Measurements from ENCODE around the gene RAB26.
A peak's percentile ranks its signal among the peaks of the same experiment; 100 is the strongest.
"Not testable (repeated sequence)": the region's sequence is repeated elsewhere in the genome, so short reads cannot be mapped to it uniquely, and the experiment has no call there.

RAB26 gene

DNA sequence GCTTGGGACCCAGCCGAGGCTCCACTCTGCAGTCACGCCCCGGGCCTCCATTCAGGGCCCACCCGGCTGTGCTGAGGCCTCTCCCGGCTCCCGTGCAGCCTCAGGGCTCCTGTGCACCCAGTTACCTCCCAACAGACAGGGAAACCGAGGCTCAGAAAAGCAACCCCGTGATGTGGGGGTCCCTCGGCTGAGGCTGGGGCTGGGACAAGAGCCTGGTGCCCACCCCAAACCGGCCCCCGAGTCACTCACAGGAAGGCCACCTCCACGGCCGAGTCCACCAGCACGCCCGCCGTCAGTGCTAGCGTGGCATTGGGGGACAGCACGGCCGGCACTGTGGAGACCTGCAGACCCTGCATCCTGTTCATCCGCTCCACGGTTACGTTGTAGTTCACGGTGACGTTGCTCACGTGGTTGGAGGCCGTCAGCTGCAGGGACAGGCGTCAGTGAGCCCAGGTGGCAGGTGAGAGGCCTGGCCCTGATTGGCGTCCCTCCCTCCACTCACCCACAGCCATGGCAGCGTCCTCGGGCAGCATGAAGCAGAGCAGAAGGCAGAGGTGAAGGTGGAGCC lies 35.8 kb upstream of the RAB26 start:
- ATAC-seq: not testable (repeated sequence)

DNA sequence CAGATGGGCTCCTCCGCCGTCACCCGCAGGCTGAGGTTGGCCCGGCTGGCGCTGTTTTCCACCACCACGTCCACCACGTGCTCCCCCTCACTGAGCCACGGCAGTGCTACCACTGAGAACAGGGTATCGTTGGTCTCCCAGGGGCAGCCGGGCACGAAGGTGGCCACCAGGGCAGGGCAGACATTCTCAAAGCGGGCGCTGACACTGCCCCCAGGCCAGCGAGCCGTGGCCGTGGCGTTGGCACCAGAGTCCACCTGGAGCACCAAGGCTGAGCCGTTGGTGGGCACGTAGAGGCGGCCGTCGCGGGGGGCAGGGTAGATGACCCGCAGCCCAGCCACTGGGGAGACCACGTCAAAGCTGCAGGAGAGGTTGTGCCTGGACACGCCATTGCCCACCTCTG lies 34.2 kb upstream of the RAB26 start:
- ATAC-seq: not testable (repeated sequence)

DNA sequence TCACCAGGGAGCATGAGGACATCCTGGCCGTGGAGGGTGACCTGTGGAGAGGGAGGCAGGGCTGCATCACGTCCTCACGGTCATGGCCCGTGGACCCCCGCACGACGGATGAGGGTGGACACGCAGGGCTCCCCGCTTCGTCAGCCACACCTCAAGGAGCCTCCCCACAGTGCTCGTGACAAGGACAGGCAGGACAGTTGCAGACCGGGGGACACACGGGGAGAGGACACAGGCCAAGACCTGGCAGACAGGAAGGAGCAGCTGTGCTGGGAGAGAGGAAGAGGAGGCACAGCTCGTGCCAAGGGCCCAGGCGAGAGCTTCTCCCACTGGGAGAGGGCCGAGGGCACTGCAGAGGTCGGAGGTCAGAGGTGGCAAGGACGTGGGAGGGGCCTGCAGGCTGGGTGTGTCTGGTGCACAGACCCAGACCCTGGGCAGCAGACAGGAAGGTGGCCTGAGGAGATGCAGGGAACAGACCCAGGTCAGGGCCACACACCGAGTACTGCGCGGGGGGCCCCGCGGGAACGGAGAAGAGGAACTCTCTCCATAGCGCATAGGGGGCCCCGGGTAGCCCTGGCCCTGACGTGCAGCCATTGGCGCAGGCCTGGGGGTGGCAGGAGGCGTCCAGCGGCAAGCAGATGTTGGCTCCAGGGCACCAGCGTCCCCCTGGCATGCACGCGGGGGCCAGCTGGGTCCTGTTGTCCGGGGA lies 33.4 kb upstream of the RAB26 start:
- not testable (repeated sequence) for ATAC-seq

DNA sequence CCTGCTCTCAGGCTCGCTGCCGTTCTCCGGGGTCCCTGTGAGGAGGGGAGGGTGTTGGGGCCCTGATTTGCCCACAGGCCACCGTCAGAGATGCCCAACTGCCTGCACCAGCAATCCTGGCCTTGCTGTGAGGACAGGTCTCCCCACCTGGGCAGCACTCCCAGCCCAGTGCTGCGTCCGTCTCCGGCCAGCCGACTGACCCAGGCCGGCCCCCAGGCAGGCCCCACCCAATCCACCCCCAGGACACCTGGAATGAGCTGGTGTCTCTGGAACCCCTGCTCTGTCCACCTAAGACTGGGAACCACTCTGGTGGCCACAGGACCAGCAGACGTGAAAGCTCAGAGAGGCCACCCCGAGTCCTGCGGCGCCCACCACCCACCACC lies 32.8 kb upstream of the RAB26 start:
- TF ChIP-seq ARNTL (CRISPR knock-in tag; IDR thresholded peaks at IDR 0.05; ENCODE audit: borderline replicate concordance, low read depth): no peak
- no peak for TF ChIP-seq ZFP3 (CRISPR knock-in tag; IDR thresholded peaks at IDR 0.05)
- no peak for TF ChIP-seq BACH2 (CRISPR knock-in tag; IDR thresholded peaks at IDR 0.05; ENCODE audit: borderline replicate concordance)
- TF ChIP-seq ZNF565 (CRISPR knock-in tag; conservative IDR thresholded peaks at IDR 0.05; ENCODE audit: low read depth): no peak
- TF ChIP-seq, protein P1, sequence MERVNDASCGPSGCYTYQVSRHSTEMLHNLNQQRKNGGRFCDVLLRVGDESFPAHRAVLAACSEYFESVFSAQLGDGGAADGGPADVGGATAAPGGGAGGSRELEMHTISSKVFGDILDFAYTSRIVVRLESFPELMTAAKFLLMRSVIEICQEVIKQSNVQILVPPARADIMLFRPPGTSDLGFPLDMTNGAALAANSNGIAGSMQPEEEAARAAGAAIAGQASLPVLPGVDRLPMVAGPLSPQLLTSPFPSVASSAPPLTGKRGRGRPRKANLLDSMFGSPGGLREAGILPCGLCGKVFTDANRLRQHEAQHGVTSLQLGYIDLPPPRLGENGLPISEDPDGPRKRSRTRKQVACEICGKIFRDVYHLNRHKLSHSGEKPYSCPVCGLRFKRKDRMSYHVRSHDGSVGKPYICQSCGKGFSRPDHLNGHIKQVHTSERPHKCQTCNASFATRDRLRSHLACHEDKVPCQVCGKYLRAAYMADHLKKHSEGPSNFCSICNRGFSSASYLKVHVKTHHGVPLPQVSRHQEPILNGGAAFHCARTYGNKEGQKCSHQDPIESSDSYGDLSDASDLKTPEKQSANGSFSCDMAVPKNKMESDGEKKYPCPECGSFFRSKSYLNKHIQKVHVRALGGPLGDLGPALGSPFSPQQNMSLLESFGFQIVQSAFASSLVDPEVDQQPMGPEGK (CRISPR knock-in tag; IDR thresholded peaks at IDR 0.05; ENCODE audit: borderline replicate concordance): no peak
- TF ChIP-seq TOX (CRISPR knock-in tag; IDR thresholded peaks at IDR 0.05; ENCODE audit: borderline replicate concordance): no peak
- TF ChIP-seq OSR1 (CRISPR knock-in tag; IDR thresholded peaks at IDR 0.05): no peak
- no peak for TF ChIP-seq ESRRG (CRISPR knock-in tag; IDR thresholded peaks at IDR 0.05)
- no peak for TF ChIP-seq TCF4 (CRISPR knock-in tag; IDR thresholded peaks at IDR 0.05; ENCODE audit: borderline replicate concordance)
- TF ChIP-seq SNAI2 (CRISPR knock-in tag; IDR thresholded peaks at IDR 0.05): no peak
- TF ChIP-seq PPARA (CRISPR knock-in tag; IDR thresholded peaks at IDR 0.05; ENCODE audit: borderline replicate concordance): no peak
- TF ChIP-seq ZFP30 (CRISPR knock-in tag; IDR thresholded peaks at IDR 0.05): no peak
- TF ChIP-seq, protein P2, sequence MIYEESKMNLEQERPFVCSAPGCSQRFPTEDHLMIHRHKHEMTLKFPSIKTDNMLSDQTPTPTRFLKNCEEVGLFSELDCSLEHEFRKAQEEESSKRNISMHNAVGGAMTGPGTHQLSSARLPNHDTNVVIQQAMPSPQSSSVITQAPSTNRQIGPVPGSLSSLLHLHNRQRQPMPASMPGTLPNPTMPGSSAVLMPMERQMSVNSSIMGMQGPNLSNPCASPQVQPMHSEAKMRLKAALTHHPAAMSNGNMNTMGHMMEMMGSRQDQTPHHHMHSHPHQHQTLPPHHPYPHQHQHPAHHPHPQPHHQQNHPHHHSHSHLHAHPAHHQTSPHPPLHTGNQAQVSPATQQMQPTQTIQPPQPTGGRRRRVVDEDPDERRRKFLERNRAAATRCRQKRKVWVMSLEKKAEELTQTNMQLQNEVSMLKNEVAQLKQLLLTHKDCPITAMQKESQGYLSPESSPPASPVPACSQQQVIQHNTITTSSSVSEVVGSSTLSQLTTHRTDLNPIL (CRISPR knock-in tag; IDR thresholded peaks at IDR 0.05; ENCODE audit: low read depth): no peak
- TF ChIP-seq, protein P3, sequence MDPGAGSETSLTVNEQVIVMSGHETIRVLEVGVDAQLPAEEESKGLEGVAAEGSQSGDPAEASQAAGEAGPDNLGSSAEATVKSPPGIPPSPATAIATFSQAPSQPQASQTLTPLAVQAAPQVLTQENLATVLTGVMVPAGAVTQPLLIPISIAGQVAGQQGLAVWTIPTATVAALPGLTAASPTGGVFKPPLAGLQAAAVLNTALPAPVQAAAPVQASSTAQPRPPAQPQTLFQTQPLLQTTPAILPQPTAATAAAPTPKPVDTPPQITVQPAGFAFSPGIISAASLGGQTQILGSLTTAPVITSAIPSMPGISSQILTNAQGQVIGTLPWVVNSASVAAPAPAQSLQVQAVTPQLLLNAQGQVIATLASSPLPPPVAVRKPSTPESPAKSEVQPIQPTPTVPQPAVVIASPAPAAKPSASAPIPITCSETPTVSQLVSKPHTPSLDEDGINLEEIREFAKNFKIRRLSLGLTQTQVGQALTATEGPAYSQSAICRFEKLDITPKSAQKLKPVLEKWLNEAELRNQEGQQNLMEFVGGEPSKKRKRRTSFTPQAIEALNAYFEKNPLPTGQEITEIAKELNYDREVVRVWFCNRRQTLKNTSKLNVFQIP (CRISPR knock-in tag; IDR thresholded peaks at IDR 0.05; ENCODE audit: borderline replicate concordance, low read depth): no peak
- ATAC-seq: no peak

DNA sequence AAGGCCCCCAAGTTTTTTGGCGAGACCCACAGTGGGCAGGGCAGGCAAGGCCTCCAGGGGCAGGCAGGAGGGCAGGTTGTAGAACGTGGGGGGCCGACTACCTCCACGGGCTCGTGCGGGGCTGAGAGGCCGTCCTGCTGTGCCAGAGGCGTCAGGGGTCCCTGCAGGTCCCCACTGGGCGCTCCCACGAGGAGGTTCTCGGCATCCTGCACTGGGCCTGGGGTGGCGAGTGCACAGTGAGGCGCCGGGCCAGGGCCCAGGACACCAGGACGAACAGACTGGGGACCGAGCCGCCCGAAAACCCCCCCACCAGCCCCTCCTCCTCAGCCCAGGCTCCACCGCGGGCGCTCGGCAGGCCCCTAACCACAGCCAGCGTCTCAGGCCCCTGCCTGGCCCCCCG lies 32.0 kb upstream of the RAB26 start:
- ATAC-seq: not testable (repeated sequence)

DNA sequence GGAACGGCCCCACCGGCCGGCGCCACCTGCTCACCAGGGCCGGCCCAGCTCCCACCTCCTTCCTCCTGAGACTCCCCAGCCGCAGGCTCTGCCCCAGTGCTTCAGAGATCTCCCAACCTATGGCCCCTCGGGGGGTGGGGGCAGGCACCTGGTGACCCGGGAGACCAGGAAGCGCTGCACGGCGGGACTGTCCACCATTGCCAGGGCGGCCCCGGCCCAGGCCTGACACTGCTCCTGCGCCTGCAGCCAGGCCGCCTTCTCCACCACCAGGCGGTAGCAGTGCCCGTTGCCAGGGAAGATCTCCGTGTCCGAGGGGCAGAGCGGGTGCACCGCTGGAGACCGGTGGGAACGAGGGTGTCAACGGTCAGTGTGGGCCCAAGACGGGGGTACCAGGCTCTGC lies 31.1 kb upstream of the RAB26 start:
- not testable (repeated sequence) for ATAC-seq

DNA sequence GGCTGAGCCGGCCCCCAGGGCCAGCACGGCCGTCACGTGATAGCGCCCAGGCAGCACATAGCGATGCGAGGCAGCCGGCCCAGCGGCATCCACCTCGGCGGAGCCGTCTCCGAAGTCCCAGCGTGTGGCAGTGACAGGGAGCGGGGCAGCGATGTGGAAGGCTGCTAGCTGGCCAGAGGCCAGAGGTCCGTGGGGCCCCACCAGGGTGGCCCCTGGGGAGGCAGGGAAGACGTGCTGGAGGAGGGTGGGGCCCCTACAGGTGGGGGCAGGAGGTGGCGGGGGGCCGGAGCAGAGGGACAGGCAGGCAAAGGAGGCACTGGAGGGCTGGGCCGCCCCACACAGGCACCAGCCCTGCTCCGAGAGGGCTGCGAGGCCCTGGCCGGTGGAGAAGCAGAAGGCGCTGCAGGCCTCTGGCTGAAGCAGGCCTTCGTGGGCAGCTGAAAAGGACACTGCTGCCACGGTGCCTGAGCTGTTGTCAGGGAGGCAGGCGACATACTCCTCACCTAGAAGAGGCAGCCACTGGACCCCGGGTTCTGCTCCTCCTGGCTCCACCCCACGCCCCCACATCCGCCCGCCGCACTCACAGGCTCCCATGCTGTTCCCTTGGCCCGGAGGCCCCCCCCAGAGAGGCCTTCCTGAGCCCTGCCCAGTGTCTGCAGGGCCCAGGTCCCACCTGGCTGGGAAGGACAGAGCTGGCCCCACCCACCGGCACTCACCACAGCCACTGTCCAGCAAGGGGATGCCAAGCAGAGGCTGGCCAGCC lies 30.3 kb upstream of the RAB26 start:
- not testable (repeated sequence) for ATAC-seq

DNA sequence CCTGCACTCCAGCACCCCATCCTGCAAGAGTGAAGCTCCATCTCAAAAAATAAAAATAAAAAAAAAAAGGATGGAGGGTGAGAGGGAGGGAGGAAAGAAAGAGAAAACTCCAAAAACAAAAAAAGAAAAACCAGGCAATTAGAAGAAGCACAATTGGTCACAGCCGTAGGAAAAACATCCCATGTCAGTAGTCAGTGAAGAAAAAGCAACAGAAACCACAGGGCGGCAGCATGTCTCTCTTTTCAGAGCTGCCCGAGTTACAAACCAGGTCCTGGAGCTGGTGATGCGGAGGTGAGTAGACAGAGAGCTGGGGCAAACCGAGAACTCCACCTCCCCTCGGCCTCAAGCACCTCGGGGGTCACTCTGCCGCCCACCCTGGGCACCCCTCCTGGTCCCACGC lies 27.1 kb upstream of the RAB26 start:
- peak; percentile 13; the same call in 1 of the 3 replicates for ATAC-seq

Measured in SK-N-SH treated with all-trans-retinoic acid at 6 μM for 48 hours (cell line).